Liver (tissue), 9 donors: Measurements from ENCODE around the gene IRF2BP2. TPM values are rescaled to one million over a fixed set of nuclear protein-coding genes. Genes with fewer than 3 reads are reported as not detected.

ENCODE experiments used
- DNase-seq: peaks from one replicate; pipeline ENCODE4 v3.0.0-alpha.2; 2017; ENCODE audit warnings: low spot score
- H3K27ac ChIP-seq, 2 donors: one replicate each; pipeline ENCODE4 v1.7.0; 2013; ENCODE audit warnings: inconsistent platforms in 2 of 2, low read length in 2 of 2, control low read depth in 1 of 2, low read depth in 1 of 2, mild to moderate bottlenecking in 1 of 2
- H3K27me3 ChIP-seq, 4 donors: one replicate each; pipeline versions ENCODE4 v1.6.1 to v1.7.0; 2013; ENCODE audit warnings: low read length in 3 of 4, inconsistent platforms in 1 of 4, mild to moderate bottlenecking in 1 of 4, moderate library complexity in 1 of 4; ENCODE audit not compliant: control insufficient read depth in 4 of 4, insufficient read depth in 4 of 4
- H3K36me3 ChIP-seq, 4 donors: one replicate each; pipeline versions ENCODE4 v1.6.1 to v1.7.0; 2013; ENCODE audit warnings: low read length in 3 of 4, mild to moderate bottlenecking in 3 of 4, low read depth in 1 of 4, moderate library complexity in 1 of 4; ENCODE audit not compliant: control insufficient read depth in 4 of 4, insufficient read depth in 3 of 4
- H3K4me1 ChIP-seq, 4 donors: one replicate each; pipeline versions ENCODE4 v1.6.1 to v1.7.0; 2013; ENCODE audit warnings: low read length in 3 of 4, mild to moderate bottlenecking in 3 of 4, moderate library complexity in 1 of 4; ENCODE audit not compliant: control insufficient read depth in 4 of 4, insufficient read depth in 4 of 4
- H3K4me3 ChIP-seq, 3 donors: one replicate each; pipeline versions ENCODE4 v1.6.1 to v1.7.0; 2013; ENCODE audit warnings: low read length in 3 of 3, control low read depth in 1 of 3, low read depth in 1 of 3, mild to moderate bottlenecking in 1 of 3
- H3K9ac ChIP-seq, 2 donors: one replicate each; pipeline ENCODE4 v1.7.0; 2013; ENCODE audit warnings: low read length in 2 of 2, mild to moderate bottlenecking in 2 of 2, moderate library complexity in 2 of 2, control low read depth in 1 of 2, low read depth in 1 of 2
- H3K9me3 ChIP-seq, 4 donors: one replicate each; pipeline versions ENCODE4 v1.6.1 to v1.7.0; 2013; ENCODE audit warnings: low read length in 3 of 4; ENCODE audit not compliant: control insufficient read depth in 4 of 4
- ATF3 ChIP-seq: IDR thresholded peaks from 2 replicates; pipeline ENCODE4 v1.6.1; 2016; ENCODE audit warnings: antibody characterized with exemption
- CTCF ChIP-seq: fragments of 150-350 bp; IDR thresholded peaks from 2 replicates; pipeline ENCODE4 v1.5.1; 2017; ENCODE audit warnings: improper control_type of control experiment, low read depth, low read length; ENCODE audit not compliant: missing input control
- EGR1 ChIP-seq, 2 donors: IDR thresholded peaks; 2 replicates each; pipeline ENCODE4 v1.6.1; 2016 to 2018; ENCODE audit warnings: antibody characterized with exemption in 2 of 2, low read depth in 2 of 2
- FOXA1 ChIP-seq: IDR thresholded peaks from 2 replicates; pipeline ENCODE4 v1.6.1; 2016; ENCODE audit warnings: antibody characterized with exemption
- FOXA2 ChIP-seq: IDR thresholded peaks from 2 replicates; pipeline ENCODE4 v1.6.1; 2016; ENCODE audit warnings: antibody characterized with exemption
- GABPA ChIP-seq, 2 donors: IDR thresholded peaks in 1 of 2; conservative IDR thresholded peaks in 1 of 2; 2 replicates each; pipeline ENCODE4 v1.6.1; 2016; ENCODE audit warnings: antibody characterized with exemption in 2 of 2, mild to moderate bottlenecking in 1 of 2, moderate library complexity in 1 of 2
- HNF4A ChIP-seq, 2 donors: conservative IDR thresholded peaks; 2 replicates each; pipeline ENCODE4 v1.6.1; 2016; ENCODE audit warnings: antibody characterized with exemption in 2 of 2, mild to moderate bottlenecking in 2 of 2
- JUND ChIP-seq, 2 donors: IDR thresholded peaks; 2 replicates each; pipeline ENCODE4 v1.6.1; 2016; ENCODE audit warnings: antibody characterized with exemption in 2 of 2
- MAX ChIP-seq: IDR thresholded peaks from 2 replicates; pipeline ENCODE4 v1.6.1; 2016; ENCODE audit warnings: antibody characterized with exemption
- NR2F2 ChIP-seq: IDR thresholded peaks from 2 replicates; pipeline ENCODE4 v1.6.1; 2016; ENCODE audit warnings: antibody characterized with exemption
- RAD21 ChIP-seq, 2 donors: IDR thresholded peaks; 2 replicates each; pipeline ENCODE4 v1.6.1; 2016; ENCODE audit warnings: antibody characterized with exemption in 2 of 2, mild to moderate bottlenecking in 2 of 2
- REST ChIP-seq: IDR thresholded peaks from 2 replicates; pipeline ENCODE4 v1.6.1; 2016; ENCODE audit warnings: antibody characterized with exemption, mild to moderate bottlenecking
- RXRA ChIP-seq, 2 donors: IDR thresholded peaks; 2 replicates each; pipeline ENCODE4 v1.6.1; 2017 to 2018; ENCODE audit warnings: antibody characterized with exemption in 2 of 2, mild to moderate bottlenecking in 1 of 2
- YY1 ChIP-seq: IDR thresholded peaks from 2 replicates; pipeline ENCODE4 v1.6.1; 2016; ENCODE audit warnings: antibody characterized with exemption, mild to moderate bottlenecking
- ZBTB33 ChIP-seq: IDR thresholded peaks from 2 replicates; pipeline ENCODE4 v1.6.1; 2016; ENCODE audit warnings: antibody characterized with exemption
- WGBS: extraction: QIAGEN DNeasy Blood & Tissue Kit; methylation state at CpG from one replicate; pipeline ENCODE4 v1.1.7; 2013; 5-methylcytosine and 5-hydroxymethylcytosine counted together
- polyA plus RNA-seq, 2 donors: library from polyadenylated mRNA; stranded (reverse) in 1 of 2; unstranded in 1 of 2; fragments of 200-250 nt in 1 of 2; fragments of >200 nt in 1 of 2; fragmentation: Nextera tagmentation in 1 of 2; extraction: Ambion mirVana in 1 of 2; gene quantifications; one replicate each; pipeline versions ENCODE4 v1.2.1 to v1.2.3, GENCODE V29; 2013 to 2015
- total RNA-seq, 2 donors: library from RNA; depleted of rRNA; stranded (reverse); fragments of >200 nt; gene quantifications; one replicate each; pipeline ENCODE4 v1.2.3, GENCODE V29; 2014
- donor health status: healthy.
- donor health status: healthy.
- donor health status: healthy.
- donor health status: healthy.
- donor health status: healthy.

The IRF2BP2 gene
- total and polyA plus RNA-seq, 4 donors, result 22.2 to 48.2 (median 35.4) TPM

- no peak for TF ChIP-seq GABPA (IDR thresholded peaks at IDR 0.05 in 1 of 2, conservative IDR thresholded peaks at IDR 0.05 in 1 of 2)
- peak; percentile 83 to 87 for TF ChIP-seq RXRA (IDR thresholded peaks at IDR 0.05)
- peak; percentile 86 to 94 for TF ChIP-seq JUND (IDR thresholded peaks at IDR 0.05)
Observed at GRCh38 chr1:234608025-234608910, 1.7 kb downstream of the IRF2BP2 start (continued).

GRCh38 chr1:234607109-234608024 lies 2.6 kb downstream of the IRF2BP2 start:
- H3K9ac ChIP-seq, result peak overlapping the region; percentile 99 to 100
- H3K27me3 ChIP-seq, result no peaks in the 10 kb centered on the region
- DNase-seq, result peak; percentile 62
- no peaks in the 10 kb centered on the region for H3K9me3 ChIP-seq
- 2% methylated on average over 22 of the region's 22 CpGs for WGBS
- H3K36me3 ChIP-seq, result peaks cover 0 to 11% (median under 1%) of the 10 kb centered on the region in 4 donors
- TF ChIP-seq MAX (no peak), RAD21 (IDR thresholded peaks at IDR 0.05) (peak; percentile 56 to 57), CTCF (peak; percentile 29)
- H3K27ac ChIP-seq, result peak overlapping the region; percentile 97 to 100
- peaks cover 5 to 40% (median 15%) of the 10 kb centered on the region in 4 donors for H3K4me1 ChIP-seq
- peak overlapping the region; percentile 75 to 98 (median 94) for H3K4me3 ChIP-seq

GRCh38 chr1:234606784-234607108 lies 3.2 kb downstream of the IRF2BP2 start:
- Histone ChIP-seq H3K4me3 (peak overlapping the region; percentile 75 to 98 (median 94)), H3K27me3 (no peaks in the 10 kb centered on the region), H3K36me3 (peaks cover 0 to 11% (median under 1%) of the 10 kb centered on the region in 4 donors), H3K4me1 (peaks cover 2 to 40% (median 16%) of the 10 kb centered on the region in 4 donors), H3K27ac (peak overlapping the region; percentile 97 to 100), H3K9me3 (no peaks in the 10 kb centered on the region), H3K9ac (peak overlapping the region; percentile 99 to 100)
- 2% methylated on average over 4 of the region's 4 CpGs for WGBS
- DNase-seq, result no peak
- TF ChIP-seq YY1 (no peak), REST (no peak), ATF3 (no peak), FOXA1 (no peak), NR2F2 (no peak), CTCF (no peak), MAX (no peak), FOXA2 (no peak), ZBTB33 (no peak), EGR1 (IDR thresholded peaks at IDR 0.05; ENCODE audit: low read depth in 2 of 2) (no peak), RAD21 (IDR thresholded peaks at IDR 0.05) (no peak), JUND (IDR thresholded peaks at IDR 0.05) (no peak), HNF4A (conservative IDR thresholded peaks at IDR 0.05) (no peak), GABPA (IDR thresholded peaks at IDR 0.05 in 1 of 2, conservative IDR thresholded peaks at IDR 0.05 in 1 of 2) (no peak)
